GM21723 (cell line): ENCODE data around the gene CHIC2.
A peak's percentile ranks its signal among the peaks of the same experiment; 100 is the strongest.

Source experiments
- ATAC-seq: cut with Tn5 transposase; IDR thresholded peaks from one replicate; pipeline ENCODE4 v1.9.1; 2021; ENCODE audit warnings: mild to moderate bottlenecking, moderate library complexity; ENCODE audit not compliant: unreplicated experiment

CHIC2 gene

DNA sequence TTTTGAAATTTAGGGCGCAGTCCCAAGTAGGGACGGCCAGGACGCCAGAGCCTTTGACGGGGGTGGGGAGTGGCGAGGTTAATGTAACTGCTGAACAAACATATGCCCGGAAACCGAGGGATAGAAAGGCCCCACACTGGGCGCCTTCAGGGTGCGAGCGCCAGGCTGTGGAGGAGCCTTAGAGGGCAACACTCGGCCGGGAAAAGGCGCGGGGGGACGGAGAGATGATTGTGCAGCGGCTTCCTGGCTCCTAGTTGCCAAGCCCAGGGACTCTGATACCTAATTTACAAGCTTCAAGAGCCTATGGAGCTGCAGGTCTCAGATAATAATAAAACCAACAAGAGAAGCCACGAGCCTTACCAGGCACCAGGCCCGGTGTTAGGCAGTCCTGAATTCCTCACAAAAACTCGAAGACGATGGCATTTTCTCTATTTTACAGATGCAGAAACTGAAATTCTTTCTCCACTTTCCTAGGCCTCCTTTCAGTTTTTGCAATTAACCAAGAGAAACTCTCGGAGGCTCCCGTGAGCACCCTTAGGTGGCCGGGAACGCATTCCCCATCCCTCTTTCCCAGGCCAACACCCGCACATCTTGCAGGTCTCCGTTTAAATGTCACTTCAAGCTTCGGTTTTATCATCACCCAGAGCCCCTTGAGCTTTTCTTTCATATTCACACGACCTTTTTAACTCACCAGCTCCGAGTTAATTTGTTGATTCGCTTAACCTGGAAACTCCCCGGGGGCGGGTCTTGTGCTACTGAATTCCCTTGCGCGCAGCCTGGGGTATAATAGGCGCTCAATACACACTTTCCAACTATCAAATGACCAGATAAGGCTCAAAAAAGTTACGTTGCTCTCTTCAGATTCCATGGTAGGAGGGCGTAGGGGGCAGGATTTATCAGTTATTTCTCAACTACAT is 29.2 kb upstream of the CHIC2 start:
- ATAC-seq, result no peak

DNA sequence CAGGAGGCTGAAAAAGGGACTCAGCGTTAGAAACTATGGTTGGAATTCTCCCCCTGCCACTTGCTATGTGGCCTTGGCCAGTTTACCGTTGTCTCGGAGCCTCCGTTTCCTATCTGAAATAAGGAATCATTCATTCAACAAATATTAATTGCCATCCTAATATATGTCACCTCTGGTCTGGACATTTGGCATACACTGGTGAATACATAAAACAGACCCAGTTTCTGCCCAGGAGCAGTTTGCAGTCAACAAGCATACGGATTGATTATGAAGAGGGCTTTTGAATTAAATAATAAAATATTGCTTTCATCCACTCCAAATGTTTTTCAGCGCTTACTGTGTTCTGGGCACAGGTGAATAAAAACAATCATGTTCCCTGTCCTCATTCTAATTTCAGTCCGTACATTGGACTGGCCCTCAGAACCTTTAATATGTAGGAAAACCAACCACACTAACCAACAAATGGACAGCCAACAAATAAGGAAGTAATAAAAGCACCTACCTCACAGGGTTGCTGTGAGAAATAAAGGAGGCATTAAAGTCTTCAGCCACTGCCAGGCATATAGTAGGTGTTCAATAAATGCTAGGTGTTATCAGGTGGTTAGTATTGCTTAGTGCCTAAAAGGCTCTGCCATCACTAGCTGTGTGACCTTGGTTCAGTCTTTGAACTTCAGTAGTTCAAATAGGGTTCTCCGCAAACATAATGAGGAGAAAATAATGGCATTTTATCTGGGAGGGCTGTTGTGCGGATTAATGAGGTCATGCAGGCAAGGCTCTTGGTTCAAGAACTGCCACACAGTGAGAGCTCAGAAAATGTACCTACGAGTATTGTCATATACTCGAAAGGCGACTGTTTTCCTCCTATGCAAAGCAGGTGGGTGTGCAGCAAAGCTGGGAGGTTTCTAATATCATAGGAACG is 28.3 kb upstream of the CHIC2 start:
- no peak for ATAC-seq

DNA sequence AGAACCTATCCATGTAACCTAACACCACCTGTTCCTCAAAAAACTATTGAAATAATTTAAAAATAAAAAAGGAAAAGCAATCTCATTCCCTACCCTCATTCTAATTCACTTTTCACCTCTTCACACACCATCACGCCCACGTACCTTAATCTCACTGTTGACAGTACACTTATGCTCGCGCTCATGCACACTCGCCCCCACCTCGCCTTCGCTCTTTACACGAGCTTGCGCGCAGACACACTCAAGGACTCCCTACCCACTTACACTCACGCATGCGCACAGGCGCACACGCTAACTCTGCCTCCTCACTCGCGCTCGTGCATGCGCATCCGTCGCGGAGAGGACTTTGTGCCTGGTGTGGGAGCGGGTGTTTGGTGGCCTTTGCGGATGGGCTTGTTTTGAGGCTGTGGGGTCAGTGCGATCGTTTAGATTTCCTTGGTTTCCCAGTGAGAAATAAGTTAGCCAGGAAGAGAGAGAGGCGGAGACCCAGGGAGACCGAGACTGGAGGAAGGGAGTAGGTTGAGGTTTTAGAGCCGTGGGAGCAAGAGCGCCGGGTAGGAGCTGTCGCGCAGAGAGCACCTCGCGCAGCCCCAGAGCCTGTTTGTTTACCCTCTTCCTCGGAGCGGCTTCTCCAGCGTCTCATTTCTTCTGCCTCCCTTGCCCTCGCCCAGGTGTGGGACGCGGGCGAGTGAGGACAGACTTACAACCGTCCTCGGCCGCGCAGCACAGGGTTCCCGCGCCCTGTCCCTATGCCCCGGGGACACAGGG is 27.4 kb upstream of the CHIC2 start:
- peak; percentile 74 for ATAC-seq

DNA sequence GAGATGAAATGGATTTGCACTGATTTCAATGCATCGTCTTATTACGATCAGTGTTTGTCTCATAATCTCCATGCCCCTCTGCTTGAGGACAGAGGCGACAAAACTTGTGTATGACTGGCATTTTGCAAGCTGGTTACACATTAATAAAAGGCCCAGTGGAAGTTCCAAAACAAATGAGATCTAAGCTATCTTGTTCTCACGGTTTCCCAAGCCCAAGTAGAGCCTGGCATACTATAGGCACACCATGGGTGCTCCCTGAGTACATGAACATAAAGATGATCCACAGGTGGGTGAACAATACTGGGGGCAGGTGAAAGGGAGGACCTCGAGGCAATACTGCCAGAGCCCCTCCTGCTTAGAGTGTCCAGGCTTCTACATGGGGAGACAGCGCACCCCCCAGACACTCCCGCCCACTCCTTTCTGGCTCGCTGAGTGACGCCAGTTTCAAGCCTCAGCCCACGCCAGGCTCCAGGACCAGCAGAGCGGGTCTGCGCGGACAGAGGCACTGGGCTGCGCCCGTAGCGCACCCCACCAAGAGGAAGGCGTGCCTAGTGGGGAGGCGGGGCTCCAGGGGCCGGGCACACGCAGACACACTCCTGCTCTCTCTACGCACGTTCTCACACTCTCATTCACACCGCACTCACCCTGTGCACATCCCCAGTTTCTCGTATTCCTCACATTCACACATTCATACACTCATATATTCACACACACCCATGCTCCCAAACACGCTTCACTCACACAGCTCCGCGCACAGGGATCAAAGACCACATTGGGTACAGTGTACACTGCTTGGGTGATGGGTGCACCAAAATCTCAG is 26.6 kb upstream of the CHIC2 start:
- ATAC-seq, result peak; percentile 67

DNA sequence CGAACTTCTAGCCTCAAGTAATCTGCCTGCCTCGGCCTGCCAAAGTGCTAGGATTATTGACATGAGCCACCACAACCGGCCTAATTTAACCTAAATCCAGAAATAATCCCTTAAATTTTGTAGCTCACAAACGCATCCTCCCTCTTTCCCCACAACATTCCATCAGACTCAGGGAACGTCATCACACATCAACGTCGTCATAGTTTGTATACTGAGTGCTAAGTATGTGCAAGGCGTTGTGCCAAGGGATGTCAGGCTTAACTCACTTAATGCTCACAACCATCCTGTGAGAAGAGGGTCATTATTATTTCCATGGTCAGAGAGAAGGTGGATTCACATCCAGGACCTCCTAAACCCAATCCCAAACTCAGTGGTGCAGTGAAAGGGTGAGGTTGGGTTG is 26.0 kb upstream of the CHIC2 start:
- ATAC-seq, result no peak

DNA sequence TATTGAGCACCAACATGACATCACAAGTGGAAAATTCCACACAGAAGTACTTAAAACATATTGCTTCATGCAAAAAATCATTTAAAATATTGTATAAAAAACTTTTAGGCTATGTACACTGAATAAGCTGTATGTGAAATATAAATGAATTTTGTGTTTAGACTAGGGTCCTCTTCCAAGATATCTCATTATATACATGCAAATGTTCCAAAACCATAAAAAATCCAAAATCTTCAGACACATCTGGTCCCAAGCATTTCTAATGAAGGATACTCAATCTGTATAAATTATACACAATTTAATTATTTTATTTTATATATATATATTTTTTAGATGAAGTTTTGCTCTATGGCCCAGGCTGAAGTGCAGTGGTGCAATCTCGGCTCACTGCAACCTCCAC is 25.5 kb upstream of the CHIC2 start:
- no peak for ATAC-seq

DNA sequence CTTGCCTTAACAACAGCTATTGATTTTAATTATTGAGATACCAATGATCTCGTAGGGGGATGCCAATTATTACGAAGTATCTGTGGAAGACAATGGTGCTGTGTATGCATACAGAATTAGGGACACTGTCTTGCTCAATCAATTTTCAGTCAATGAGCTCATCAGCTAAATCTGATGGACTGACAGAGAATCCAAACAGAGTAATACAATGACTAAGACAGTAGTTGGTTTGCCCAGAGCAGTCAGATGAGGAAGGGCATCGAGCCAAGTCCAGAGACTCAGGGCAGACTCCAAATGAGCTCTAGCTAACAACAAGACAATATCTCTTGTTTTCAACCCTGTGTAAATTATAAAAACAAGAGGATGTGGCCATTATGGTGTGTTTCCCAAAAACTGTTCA is 20.9 kb upstream of the CHIC2 start:
- no peak for ATAC-seq

DNA sequence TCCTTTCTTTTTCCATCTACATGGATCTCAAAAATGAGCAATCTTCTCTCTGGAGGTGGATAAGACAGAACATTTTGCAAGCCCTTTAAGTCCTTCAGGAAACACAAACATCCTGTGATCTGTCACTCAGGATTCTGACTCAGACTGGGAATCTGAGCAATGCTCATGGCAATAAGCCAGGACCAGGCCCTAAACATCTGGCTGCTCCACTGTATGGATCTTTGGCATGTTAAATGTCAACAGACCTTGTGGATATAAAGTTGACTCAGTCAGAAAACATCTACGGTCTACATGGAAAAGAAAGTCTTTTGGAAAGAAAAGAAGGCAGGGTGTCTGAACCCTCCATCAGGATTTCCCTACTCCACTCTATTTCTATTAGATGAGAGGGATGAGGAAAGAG is 17.8 kb upstream of the CHIC2 start:
- ATAC-seq, result no peak

DNA sequence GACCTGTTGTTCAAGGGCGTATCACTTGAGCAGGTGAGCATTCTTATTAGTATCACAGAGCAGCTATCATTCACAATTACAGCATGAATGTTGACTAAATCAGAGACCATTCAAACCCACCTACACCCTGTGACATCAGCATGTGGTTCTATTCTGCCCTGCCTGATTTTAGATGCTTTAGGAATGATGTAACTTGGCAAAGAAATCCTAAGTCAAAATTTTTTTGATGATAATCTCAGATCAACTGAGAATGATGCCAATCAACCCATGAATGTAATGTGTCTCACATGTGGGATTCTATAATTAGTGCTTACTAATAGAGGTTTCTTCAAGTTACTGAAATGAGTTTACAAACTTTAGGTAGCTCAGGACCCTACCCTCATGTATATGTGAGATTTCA is 13.4 kb upstream of the CHIC2 start:
- no peak for ATAC-seq

DNA sequence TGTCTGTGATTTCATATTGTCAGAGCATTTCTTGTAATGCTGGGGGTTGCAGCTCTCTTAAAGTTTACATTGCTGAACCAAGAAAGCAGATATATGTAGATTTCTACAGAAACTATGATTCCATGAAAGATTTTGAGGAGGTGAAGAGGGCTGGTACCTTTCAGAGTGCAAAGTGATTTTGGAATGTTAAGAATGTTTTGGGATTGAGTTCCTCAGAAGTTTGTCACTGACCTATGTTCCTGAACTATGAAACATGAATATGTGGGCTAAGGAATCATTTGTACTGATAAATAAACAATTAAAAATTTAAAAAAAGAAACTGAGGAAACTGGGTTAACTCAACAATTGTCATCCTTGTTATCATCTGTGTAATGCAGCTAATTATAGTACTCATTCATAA is 12.3 kb upstream of the CHIC2 start:
- ATAC-seq, result no peak

DNA sequence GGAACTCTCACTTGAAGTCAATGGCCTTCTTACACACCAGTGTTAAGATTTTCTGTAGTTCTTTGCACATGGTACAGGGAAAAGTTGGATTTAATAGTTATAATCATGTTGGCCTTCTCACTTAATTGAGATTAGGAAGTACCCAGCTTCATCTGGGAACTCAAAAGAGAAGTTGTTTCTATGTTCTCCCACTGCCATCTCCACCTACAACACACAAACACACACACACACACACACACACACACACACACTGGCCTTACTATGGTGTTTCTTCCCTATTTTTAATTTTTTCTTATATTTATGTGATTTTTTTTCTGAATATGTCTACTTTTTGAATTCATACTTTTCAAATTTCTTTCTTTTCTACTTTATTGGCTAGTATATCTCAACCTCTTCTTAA is 10.0 kb upstream of the CHIC2 start:
- ATAC-seq, result no peak

DNA sequence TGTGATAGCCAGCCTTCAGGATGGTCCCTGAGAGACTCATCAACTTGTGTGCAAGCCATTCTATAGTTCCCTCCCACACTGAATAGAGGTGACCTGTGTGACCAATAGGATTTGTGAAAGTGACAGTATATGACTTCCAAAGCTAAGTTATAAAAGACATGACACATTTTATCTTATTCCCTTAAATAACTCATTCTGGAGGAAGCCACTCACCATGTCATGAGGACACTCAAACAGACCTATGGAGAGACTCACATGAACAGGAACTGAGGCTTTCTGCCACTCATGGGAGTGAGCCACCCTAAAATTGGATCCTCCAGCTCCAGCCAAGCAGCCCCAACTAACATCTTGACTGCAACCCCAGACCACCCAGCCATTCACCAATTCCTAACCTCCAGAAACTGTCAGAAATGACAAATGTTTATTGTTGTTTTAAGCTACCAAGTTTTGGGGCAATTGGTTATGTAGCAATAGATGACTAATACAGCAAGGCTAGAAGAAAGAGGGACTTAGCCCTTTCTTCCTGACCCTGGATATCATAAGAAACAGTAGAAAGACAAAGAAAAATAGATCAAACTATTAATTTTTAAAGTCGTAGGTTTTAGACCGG is 9.0 kb upstream of the CHIC2 start:
- ATAC-seq, result no peak

DNA sequence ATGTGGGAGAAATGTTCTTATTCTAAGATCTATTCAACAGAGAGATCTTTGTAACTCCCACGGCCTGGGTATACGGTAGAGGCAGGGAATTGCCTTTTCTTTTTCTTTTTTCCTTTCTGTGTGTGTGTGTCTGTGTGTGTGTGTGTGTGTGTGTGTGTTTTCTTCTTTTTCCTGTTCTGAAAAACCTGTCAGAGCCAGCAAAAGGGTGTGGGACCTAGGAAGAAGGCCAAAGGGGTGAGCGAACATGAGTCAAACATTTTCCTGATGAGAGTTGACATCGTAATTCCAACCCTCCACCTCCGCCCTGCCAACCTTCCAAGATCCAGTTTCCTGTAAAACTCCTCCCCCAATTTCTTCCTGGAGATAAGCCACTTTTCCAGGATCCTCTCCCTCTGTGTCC is 2.8 kb upstream of the CHIC2 start:
- no peak for ATAC-seq

DNA sequence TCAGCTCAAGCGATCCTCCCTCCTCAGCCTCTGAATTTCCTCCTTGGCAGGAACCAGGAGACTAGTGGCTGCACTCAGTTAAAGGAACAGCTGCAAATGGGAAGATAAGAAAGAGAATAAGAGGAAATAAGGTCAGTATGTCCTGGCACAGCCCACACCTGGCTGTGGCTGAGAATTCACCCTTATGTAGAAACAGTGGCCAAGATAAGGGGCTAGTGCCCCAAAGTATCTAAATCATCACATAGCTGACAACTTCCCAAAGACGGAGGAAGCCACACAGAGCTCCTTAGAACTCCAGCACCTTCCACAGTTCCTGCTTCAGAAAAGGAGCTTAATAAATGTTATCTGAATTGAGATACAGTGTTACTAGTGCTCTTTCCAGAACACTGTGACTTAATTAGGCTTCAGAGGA is 2.3 kb upstream of the CHIC2 start:
- ATAC-seq, result no peak

DNA sequence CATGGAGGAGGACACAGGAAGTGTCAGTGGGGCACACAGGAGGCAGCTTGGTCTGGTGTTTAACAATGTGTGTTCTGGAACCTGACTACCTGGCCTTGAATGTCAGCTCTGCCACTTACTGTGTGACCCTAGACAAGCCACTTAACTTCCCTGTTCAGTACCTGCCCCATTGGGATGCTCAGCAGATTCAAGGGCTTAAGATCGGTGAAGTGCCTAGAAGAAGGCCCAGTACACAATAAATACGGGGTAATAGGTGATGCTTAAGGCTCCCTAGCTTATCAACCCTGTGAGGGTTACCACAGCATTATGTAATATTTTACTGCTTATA is 1.6 kb upstream of the CHIC2 start:
- ATAC-seq, result no peak

DNA sequence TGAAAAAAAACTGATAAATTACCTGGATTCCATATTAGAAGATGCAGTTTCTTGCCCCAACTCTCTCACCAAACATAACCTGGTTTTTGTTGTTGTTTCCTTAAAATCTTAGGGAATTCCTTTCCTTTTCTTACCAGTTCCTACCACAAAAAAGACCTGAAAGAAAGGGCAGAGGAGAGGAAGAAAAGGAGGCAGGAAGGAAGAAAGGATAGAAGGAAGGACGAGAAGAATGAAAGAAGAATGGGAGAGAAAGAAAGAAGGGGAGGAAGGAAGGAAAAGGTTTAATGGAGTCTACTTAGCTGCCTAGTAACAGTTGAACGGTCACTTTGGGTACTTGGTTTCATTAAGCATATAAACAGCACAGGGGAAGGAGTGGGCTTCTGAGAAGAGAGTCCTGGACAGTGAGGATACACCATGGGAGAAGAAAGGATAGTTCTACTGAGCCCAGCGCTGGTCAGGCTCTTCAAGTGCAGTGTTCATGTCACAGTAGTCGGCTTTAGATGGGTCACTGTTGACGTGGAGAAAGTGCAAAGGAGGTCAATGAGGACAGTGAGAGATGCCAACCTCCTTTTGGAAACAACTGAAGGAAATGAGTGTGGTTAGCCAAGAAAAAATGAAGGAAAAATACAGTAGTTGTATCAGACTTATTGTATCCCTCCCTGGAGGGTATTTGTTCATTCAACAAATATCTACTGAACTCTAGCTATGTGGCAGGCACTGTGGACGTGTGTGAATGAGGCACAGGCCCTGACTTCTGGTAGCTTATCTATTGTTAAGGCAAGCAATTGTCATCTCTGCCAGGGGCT is 1.1 kb upstream of the CHIC2 start:
- ATAC-seq, result no peak

DNA sequence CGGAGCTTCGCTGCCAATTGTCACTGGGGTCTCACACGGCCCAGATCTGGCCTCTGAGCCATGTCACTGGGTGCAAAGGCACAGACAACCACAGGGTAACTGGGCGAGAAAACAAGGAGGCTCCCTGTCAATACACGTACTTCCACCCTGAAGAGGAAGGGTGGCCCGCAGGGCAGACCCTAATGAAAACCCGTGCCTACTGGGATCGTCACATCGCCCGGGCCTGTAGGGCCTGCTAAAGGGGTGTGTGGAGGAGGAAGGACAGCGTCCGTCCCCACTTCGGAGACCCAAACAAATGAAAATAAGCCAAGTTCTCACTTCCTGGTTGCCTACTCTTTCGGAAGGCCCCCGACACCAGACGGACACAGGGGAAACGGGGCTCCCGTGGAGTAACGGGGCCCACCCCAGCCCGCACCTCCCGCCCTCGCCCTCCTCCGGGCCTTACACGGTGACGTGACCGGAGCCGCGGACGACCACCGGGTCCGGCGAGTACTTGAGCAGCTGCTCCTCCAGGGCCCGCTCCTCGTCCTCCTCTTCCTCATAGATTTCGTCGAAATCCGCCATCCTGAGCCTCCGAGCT is 578 bp downstream of the CHIC2 start:
- peak; percentile 40 for ATAC-seq

DNA sequence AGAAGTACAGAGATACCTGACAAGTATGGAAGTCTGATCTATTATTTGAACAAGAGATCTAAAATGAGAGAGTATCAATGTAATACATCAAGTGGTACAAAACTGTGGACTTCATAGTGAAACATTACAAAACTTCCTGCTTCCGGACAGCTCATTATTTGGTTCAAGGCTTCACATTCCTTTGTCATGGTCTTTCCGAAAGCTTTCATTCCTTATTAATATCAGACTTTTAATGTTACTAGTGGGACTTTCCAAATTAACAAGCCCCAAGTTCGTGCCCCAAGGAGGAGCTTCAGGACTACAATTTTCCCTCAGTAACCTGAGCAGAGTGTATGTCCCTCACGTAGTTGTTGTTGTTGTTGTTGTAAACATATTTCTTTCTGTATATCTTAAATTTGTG is 1.2 kb downstream of the CHIC2 start:
- ATAC-seq, result no peak

DNA sequence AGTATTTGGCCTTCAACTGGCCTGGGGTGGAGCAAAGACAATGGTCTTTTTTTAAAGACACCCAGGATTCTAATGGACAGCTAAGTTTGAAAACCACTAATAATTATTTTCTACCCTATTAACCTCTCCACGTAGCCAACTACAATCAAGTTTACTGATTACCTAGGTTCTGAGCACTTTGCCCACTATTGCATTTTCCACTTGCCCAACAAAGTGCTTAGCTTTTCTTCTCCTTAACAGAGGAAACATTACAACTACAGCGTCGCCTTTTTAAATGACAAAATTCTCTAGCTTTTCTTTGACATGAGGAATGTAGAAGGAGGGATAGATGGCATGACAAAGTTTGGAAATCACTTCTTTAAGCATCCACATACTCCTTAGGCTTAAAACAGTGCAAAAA is 2.0 kb downstream of the CHIC2 start:
- no peak for ATAC-seq
